Loucy (cell line): ENCODE measurements around the gene AHDC1.

Experiments used
- CTCF ChIP-seq: fragments of 200-600 bp; sonication (generic); conservative IDR thresholded peaks from 2 replicates; pipeline ENCODE4 v1.5.1; 2014; ENCODE audit warnings: mild to moderate bottlenecking, antibody characterized with exemption, low read length
- EZH2phosphoT487 ChIP-seq: fragments of 200-600 bp; IDR thresholded peaks from 2 replicates; pipeline ENCODE4 v1.6.1; 2018; ENCODE audit warnings: antibody characterized with exemption, mild to moderate bottlenecking, moderate library complexity, borderline replicate concordance

GRCh38 chr1:27505420-27505680 lies 98.6 kb downstream of the AHDC1 start:
- no peak for TF ChIP-seq CTCF
- no peak for TF ChIP-seq EZH2phosphoT487
